Gastroesophageal sphincter (tissue), 4 donors: ENCODE results near the gene HECTD1. TPM values are rescaled to one million over a fixed set of nuclear protein-coding genes. Genes with fewer than 3 reads are reported as not detected.
A peak's percentile ranks its signal among the peaks of the same experiment; 100 is the strongest.

Experiments used
- ATAC-seq: fragments of 150-250 bp; one replicate; pipeline ENCODE4 v1.9.1; 2016; ENCODE audit warnings: mild to moderate bottlenecking, moderate library complexity
- H3K27ac ChIP-seq, 4 donors: fragments of 200-600 bp; sonication (generic) in 3 of 4; 1 replicate in 3 of 4; 2 replicates in 1 of 4; pipeline ENCODE4 v1.5.1; 2016 to 2019
- H3K27me3 ChIP-seq: fragments of 200-600 bp; sonication (generic); one replicate; pipeline ENCODE4 v1.5.1; 2019
- H3K36me3 ChIP-seq, 2 donors: fragments of 200-600 bp; sonication (generic); one replicate each; pipeline ENCODE4 v1.5.1; 2019; ENCODE audit warnings: control low read depth in 1 of 2
- H3K4me1 ChIP-seq, 3 donors: fragments of 200-600 bp; sonication (generic); 1 replicate in 2 of 3; 2 replicates in 1 of 3; pipeline ENCODE4 v1.5.1; 2016 to 2019; ENCODE audit warnings: control low read depth in 2 of 3
- H3K4me3 ChIP-seq, 2 donors: fragments of 200-600 bp; sonication (generic); one replicate each; pipeline ENCODE4 v1.5.1; 2019; ENCODE audit warnings: mild to moderate bottlenecking in 1 of 2, moderate library complexity in 1 of 2
- H3K9me3 ChIP-seq, 3 donors: fragments of 200-600 bp; sonication (generic); one replicate each; pipeline ENCODE4 v1.5.1; 2017 to 2019; ENCODE audit warnings: control low read depth in 2 of 3
- EP300 ChIP-seq: sonication (generic); formaldehyde crosslinking; IDR thresholded peaks from one replicate; pipeline ENCODE4 v1.6.1; 2017; ENCODE audit warnings: antibody characterized with exemption, mild to moderate bottlenecking
- POLR2A ChIP-seq, 2 donors: fragments of 450-650 bp; IDR thresholded peaks; one replicate each; pipeline ENCODE4 v1.6.1; 2017; ENCODE audit warnings: antibody characterized with exemption in 2 of 2, mild to moderate bottlenecking in 2 of 2, moderate library complexity in 1 of 2
- POLR2AphosphoS5 ChIP-seq: sonication (generic); formaldehyde crosslinking; IDR thresholded peaks from one replicate; pipeline ENCODE4 v1.6.1; 2017; ENCODE audit warnings: antibody characterized with exemption
- WGBS, 2 donors: methylation state at CpG; one replicate each; pipeline ENCODE4 v1.1.5; 2018; ENCODE audit warnings: low coverage in 1 of 2; 5-methylcytosine and 5-hydroxymethylcytosine counted together
- total RNA-seq, 4 donors: library from RNA; depleted of rRNA; stranded (reverse); fragments of >200 nt; gene quantifications; one replicate each; pipeline ENCODE4 v1.1.0, GENCODE V29; 2016
- TF ChIP-seq, protein P1 (sequence below), 4 experiments: fragments of 200-600 bp in 2 of 4; fragments of 450-650 bp in 2 of 4; sonication (generic) in 1 of 4; IDR thresholded peaks; one replicate each; pipeline ENCODE4 v1.5.1; 2017 to 2019; ENCODE audit warnings: antibody characterized with exemption in 4 of 4, mild to moderate bottlenecking in 2 of 4, moderate library complexity in 2 of 4

The HECTD1 gene
- total RNA-seq, 4 donors from 2014 or later = 185 to 287 (median 208) TPM

DNA sequence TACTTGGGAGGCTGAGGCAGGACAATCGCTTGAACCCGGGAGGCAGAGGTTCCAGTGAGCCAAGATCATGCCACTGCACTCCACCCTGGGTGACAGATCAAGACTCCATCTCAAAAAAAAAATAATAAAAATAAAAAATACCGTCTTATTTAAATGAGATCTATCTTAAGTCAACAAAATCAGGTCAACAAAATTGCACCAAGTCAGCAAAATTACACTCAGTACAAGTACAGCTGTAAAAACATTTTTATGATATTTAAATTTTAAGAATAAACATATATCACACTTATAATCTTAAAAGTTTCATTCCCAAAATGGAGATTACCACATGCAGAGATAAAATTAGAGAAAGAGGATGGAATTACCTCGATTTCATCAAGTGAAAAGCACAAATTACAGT, 33.2 kb downstream of the HECTD1 start:
- no peak for ATAC-seq
- H3K27ac ChIP-seq = no peak overlapping the region
- TF ChIP-seq EP300 (no peak), POLR2A (IDR thresholded peaks at IDR 0.05) (no peak), POLR2AphosphoS5 (no peak)
- TF ChIP-seq, protein P1, sequence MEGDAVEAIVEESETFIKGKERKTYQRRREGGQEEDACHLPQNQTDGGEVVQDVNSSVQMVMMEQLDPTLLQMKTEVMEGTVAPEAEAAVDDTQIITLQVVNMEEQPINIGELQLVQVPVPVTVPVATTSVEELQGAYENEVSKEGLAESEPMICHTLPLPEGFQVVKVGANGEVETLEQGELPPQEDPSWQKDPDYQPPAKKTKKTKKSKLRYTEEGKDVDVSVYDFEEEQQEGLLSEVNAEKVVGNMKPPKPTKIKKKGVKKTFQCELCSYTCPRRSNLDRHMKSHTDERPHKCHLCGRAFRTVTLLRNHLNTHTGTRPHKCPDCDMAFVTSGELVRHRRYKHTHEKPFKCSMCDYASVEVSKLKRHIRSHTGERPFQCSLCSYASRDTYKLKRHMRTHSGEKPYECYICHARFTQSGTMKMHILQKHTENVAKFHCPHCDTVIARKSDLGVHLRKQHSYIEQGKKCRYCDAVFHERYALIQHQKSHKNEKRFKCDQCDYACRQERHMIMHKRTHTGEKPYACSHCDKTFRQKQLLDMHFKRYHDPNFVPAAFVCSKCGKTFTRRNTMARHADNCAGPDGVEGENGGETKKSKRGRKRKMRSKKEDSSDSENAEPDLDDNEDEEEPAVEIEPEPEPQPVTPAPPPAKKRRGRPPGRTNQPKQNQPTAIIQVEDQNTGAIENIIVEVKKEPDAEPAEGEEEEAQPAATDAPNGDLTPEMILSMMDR (IDR thresholded peaks at IDR 0.05) = no peak
- peaks cover 0 to 34% (median 0%) of the 10 kb centered on the region in 3 donors for H3K4me1 ChIP-seq
- H3K36me3 ChIP-seq = peaks cover 0 to 95% of the 10 kb centered on the region in 2 donors
- WGBS, 2 donors = 93 to 94% methylated on average over 2 to 4 of the region's 4 CpGs
- no peak overlapping the region for H3K4me3 ChIP-seq
- no peaks in the 10 kb centered on the region for H3K9me3 ChIP-seq
- no peaks in the 10 kb centered on the region for H3K27me3 ChIP-seq

DNA sequence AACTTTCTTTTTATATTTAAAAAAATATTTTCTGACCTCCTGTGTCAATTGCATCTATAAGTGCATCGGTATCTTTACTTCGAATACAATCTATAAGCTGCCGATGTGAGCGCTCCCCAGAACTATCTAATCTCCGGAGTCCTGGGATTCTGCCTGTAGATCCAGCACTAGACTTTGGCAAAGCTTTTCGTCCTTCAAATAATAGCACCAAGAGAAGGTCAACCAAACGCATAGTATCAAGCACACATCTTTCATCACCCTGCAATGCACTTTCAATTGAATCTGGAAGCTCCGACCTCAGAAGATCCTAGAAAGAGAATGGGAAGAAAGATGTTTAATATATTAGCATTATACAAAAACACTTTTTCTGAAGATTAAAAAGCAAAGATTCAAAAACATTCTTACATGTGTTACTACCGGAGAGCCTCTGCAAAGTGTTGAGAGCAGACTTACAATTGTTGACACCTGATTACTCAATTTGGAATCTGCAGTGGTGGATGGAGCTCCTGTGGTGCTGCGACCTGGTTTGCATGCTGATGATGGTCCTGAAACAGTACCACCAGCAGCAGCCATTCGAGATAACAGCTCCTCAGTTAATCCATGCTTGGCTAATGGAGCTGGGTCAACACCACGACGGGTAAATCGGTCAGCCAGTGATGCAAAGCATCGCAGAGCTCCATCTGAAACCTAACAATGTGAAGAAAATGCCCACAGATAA, 34.3 kb downstream of the HECTD1 start:
- no peak overlapping the region for H3K4me3 ChIP-seq
- TF ChIP-seq EP300 (no peak), POLR2AphosphoS5 (no peak), POLR2A (IDR thresholded peaks at IDR 0.05) (no peak)
- TF ChIP-seq, protein P1 (IDR thresholded peaks at IDR 0.05) = no peak
- ATAC-seq = no peak

DNA sequence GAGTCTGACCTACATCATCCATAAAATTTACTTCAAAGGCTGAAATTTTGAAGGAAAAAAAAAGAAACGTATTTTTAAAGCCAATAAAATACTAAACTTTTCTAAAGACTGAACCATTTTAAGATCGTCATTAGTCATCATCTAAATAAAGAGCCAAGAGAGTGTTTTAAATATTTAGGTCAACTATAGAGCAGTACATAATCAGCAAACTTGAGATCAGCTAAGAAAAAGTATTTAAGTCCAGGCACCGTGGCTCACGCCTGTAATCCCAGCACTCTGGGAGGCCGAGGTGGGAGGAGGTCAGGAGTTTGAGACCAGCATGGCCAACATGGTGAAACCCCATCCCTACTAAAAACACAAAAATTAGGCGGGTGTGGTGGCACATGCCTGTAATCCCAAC, 35.5 kb downstream of the HECTD1 start:
- Histone ChIP-seq H3K36me3 (peaks cover 0 to 98% of the 10 kb centered on the region in 2 donors), H3K27me3 (no peaks in the 10 kb centered on the region), H3K4me1 (peaks cover 0 to 22% (median 0%) of the 10 kb centered on the region in 3 donors), H3K27ac (peak overlapping the region in 2 of 4 donors; percentile 32 to 36), H3K4me3 (no peak overlapping the region), H3K9me3 (no peaks in the 10 kb centered on the region)
- TF ChIP-seq POLR2AphosphoS5 = no peak
- TF ChIP-seq, protein P1 (IDR thresholded peaks at IDR 0.05) = no peak
- TF ChIP-seq EP300 = no peak
- TF ChIP-seq POLR2A (IDR thresholded peaks at IDR 0.05) = no peak
- no peak for ATAC-seq
- 33 to 47% methylated on average over 6 of the region's 6 CpGs for WGBS, 2 donors

More for the DNA sequence above, 34.3 kb downstream of the HECTD1 start:
- peaks cover 0 to 22% (median 0%) of the 10 kb centered on the region in 3 donors for H3K4me1 ChIP-seq
- no peaks in the 10 kb centered on the region for H3K27me3 ChIP-seq
- no peaks in the 10 kb centered on the region for H3K9me3 ChIP-seq
- H3K36me3 ChIP-seq = peaks cover 0 to 98% of the 10 kb centered on the region in 2 donors
- H3K27ac ChIP-seq = no peak overlapping the region
- 71 to 88% methylated on average over 9 to 12 of the region's 15 CpGs for WGBS, 2 donors

DNA sequence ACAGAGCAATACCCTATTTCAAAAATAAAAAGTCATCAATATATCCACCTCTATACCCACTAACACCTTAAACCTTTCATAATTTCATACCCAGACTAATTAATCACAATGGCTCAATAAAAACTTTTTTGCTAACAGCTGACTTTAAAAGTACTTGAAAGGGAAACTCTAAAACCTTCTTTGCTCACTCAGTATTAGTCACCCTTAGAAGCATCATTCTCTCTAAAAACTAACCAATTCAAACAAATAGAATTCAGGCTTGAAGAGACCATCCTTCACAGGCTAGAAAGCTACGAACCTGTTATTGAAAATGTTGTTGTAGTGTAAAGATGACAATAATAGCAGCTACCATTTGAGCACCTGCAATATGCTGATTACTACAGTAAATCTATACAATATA, 37.2 kb downstream of the HECTD1 start:
- H3K27me3 ChIP-seq = no peaks in the 10 kb centered on the region
- peaks cover 0 to 39% (median 6%) of the 10 kb centered on the region in 3 donors for H3K4me1 ChIP-seq
- no peak overlapping the region for H3K27ac ChIP-seq
- no peak overlapping the region for H3K4me3 ChIP-seq
- ATAC-seq = no peak
- TF ChIP-seq POLR2AphosphoS5 (no peak), POLR2A (IDR thresholded peaks at IDR 0.05) (no peak), EP300 (no peak)
- TF ChIP-seq, protein P1 (IDR thresholded peaks at IDR 0.05) = no peak
- WGBS, 2 donors = 80% methylated on average over 1 of the region's 1 CpG
- peaks cover 0 to 93% of the 10 kb centered on the region in 2 donors for H3K36me3 ChIP-seq
- H3K9me3 ChIP-seq = no peaks in the 10 kb centered on the region

DNA sequence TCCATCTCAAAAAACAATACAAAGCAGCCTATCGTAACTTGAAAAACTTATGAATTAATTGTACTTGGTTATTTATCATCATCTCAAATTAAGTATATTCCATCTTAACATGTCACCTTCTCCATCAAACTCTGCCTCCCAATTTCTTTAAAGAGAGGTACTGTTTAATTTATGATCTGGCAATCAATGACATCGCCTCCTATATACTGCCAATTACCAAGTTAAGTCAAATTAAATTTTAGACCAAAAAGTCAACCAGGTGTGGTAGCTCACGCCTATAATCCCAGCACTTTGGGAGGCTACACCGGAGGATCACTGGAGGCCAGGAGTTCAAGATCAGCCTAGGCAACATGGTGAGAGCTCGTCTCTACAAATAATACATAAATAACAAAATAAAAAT, 37.7 kb downstream of the HECTD1 start:
- H3K27me3 ChIP-seq = no peaks in the 10 kb centered on the region
- no peak overlapping the region for H3K27ac ChIP-seq
- TF ChIP-seq POLR2AphosphoS5 = no peak
- TF ChIP-seq, protein P1 (IDR thresholded peaks at IDR 0.05) = no peak
- no peak for TF ChIP-seq EP300
- TF ChIP-seq POLR2A (IDR thresholded peaks at IDR 0.05) = no peak
- WGBS, 2 donors = 99 to 100% methylated on average over 1 to 5 of the region's 5 CpGs
- no peak overlapping the region for H3K4me3 ChIP-seq
- peaks cover 3 to 44% (median 10%) of the 10 kb centered on the region in 3 donors for H3K4me1 ChIP-seq
- H3K9me3 ChIP-seq = no peaks in the 10 kb centered on the region
- peaks cover 0 to 88% of the 10 kb centered on the region in 2 donors for H3K36me3 ChIP-seq
- ATAC-seq = no peak
